ENCODE measurements around the gene ATP5ME.

ATP5ME gene

DNA sequence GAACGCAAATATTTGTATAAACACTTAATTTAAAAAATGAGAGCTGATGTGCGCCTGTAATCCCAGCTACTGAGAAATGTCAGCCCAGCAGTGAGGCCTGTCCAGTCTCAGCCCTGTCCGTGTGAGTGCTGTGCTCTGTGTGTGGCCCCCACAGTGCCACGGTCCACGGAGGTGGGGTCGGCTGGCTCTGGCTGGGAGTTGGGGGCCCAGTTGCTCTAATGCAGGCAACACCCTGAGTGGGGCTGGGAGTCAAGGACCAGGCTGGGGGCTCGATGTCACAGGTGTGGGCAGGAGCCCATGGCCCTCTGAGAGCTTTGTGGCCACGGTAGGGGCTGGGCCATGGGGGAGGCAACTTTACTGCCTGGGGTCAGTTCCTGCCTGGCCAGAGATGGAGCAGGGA is 44.4 kb upstream of the ATP5ME start:
- TF ChIP-seq, protein P1, sequence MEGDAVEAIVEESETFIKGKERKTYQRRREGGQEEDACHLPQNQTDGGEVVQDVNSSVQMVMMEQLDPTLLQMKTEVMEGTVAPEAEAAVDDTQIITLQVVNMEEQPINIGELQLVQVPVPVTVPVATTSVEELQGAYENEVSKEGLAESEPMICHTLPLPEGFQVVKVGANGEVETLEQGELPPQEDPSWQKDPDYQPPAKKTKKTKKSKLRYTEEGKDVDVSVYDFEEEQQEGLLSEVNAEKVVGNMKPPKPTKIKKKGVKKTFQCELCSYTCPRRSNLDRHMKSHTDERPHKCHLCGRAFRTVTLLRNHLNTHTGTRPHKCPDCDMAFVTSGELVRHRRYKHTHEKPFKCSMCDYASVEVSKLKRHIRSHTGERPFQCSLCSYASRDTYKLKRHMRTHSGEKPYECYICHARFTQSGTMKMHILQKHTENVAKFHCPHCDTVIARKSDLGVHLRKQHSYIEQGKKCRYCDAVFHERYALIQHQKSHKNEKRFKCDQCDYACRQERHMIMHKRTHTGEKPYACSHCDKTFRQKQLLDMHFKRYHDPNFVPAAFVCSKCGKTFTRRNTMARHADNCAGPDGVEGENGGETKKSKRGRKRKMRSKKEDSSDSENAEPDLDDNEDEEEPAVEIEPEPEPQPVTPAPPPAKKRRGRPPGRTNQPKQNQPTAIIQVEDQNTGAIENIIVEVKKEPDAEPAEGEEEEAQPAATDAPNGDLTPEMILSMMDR (IDR thresholded peaks at IDR 0.05; ENCODE audit: extremely low read depth, insufficient read depth, missing control alignments), result no peak
- DNase-seq (ENCODE audit: low spot score), result no peak
- in situ Hi-C loops (cut with MboI; ENCODE audit: low pct_unique_long_range_greater_than_20kb, low sequenced_read_pairs, unreplicated experiment), result no loop called here

DNA sequence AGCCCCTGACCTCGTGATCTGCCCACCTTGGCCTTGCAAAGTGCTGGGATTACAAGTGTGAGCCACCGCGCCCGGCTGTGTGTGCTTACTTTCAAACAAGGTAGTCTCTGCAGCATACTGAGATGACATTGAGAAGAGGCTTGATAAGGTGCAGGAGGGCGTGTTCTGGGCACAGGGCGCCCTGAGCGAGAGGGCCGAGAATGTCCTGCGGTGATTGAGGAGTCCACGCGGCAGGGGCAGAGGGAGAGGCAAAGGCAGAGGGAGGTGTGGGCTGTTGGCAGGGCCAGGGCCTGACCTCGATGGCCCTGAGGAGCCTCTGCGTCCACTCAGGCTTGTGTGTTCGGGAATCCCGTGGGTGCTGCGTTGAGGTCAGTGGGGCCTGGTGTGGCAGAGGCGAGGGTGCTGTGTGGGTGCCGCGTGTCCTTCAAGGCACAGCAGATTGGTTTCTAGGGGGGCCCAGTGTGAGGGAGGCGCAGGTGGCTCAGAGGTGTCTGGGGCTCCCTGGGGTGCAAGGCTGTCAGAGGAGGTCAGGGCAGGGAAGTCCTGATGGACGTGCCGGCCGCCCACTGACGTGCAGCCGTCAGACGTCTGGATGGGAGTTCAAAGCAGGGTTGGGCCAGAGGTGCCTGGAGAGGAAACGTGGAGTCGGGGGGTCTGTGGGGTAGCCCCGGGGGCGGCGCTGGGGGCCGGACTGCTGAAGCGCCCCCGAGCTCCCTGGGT is 43.7 kb upstream of the ATP5ME start:
- no peak for DNase-seq (ENCODE audit: low spot score)
- in situ Hi-C loops (cut with MboI; ENCODE audit: low pct_unique_long_range_greater_than_20kb, low sequenced_read_pairs, unreplicated experiment), result no loop called here
- TF ChIP-seq, protein P1 (IDR thresholded peaks at IDR 0.05; ENCODE audit: extremely low read depth, insufficient read depth, missing control alignments), result no peak

GRCh38 chr4:714087-714486 is 40.0 kb upstream of the ATP5ME start:
- TF ChIP-seq, protein P1 (IDR thresholded peaks at IDR 0.05; ENCODE audit: extremely low read depth, insufficient read depth, missing control alignments), result no peak
- no peak for DNase-seq (ENCODE audit: low spot score)
- in situ Hi-C loops (cut with MboI; ENCODE audit: low pct_unique_long_range_greater_than_20kb, low sequenced_read_pairs, unreplicated experiment), result no loop called here

DNA sequence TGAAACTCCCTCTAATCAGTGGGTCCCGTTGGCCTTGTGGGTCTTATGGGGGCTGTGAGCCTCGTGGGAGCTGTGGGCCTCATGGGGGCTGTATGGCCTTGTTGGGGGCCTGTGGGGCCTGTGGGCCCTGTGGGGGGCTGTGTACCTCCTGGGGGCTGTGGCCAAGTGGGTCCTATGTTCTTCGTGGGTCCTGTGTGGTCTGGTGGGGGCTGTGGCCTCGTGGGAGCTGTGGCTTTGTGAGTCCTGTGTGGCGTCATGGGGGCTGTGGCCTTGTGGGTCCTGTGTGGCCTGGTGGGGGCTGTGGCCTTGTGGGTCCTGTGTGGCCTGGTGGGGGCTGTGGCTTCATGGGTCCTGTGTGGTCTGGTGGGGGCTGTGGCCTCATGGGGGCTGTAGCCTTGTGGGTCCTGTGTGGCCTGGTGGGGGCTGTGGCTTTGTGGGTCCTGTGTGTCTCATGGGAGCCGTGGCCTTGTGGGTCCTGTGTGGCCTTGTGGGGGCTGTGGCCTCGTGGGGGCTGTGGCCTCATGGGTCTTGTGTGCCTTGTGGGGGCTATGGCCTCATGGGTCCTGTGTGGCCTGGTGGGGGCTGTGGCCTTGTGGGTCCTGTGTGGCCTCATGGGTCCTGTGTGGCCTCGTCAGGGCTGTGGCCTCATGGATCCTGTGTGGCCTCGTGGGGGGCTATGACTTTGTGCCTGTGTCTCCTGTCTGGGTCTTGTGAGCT is 39.0 kb upstream of the ATP5ME start:
- DNase-seq (ENCODE audit: low spot score), result no peak
- in situ Hi-C loops (cut with MboI; ENCODE audit: low pct_unique_long_range_greater_than_20kb, low sequenced_read_pairs, unreplicated experiment), result no loop called here
- TF ChIP-seq, protein P1 (IDR thresholded peaks at IDR 0.05; ENCODE audit: extremely low read depth, insufficient read depth, missing control alignments), result no peak

- in situ Hi-C loops (cut with MboI; ENCODE audit: low pct_unique_long_range_greater_than_20kb, low sequenced_read_pairs, unreplicated experiment), result no loop called here
- DNase-seq (ENCODE audit: low spot score), result no peak
- TF ChIP-seq, protein P1 (IDR thresholded peaks at IDR 0.05; ENCODE audit: extremely low read depth, insufficient read depth, missing control alignments), result no peak
These were observed 38.0 kb upstream of the ATP5ME start for GRCh38 chr4:712093-712492.

DNA sequence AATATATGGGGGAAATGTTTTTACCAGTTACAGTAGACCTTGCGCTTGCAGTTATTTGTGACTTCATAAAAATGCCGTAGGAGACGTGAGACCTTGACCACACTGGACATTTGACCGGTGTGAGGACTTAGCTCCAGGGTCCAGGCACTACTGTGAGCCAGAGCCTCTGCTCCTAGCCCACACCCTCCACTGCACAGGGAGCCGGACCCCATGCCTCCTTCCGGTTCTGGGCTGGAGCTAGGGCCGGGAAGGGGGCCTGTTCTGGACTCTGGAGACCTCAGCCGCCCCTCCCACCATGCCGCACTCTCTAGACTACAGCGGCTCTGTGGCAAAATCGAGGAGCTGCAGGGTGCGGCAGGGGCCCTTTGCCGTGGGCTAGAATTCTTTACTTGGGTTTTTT is 36.8 kb upstream of the ATP5ME start:
- in situ Hi-C loops (cut with MboI; ENCODE audit: low pct_unique_long_range_greater_than_20kb, low sequenced_read_pairs, unreplicated experiment), result no loop called here
- DNase-seq (ENCODE audit: low spot score), result no peak
- TF ChIP-seq, protein P1 (IDR thresholded peaks at IDR 0.05; ENCODE audit: extremely low read depth, insufficient read depth, missing control alignments), result no peak

Data from GM13977 (cell line).